Panc1 (cell line): Measurements from ENCODE around the gene PON2. TPM values are rescaled to one million over a fixed set of nuclear protein-coding genes. Genes with fewer than 3 reads are reported as not detected.

Experiments
- ATAC-seq: fragments of 200-7000 bp; cut with Tn5 transposase; 2 replicates; pipeline ENCODE4 v1.9.1; 2020; ENCODE audit warnings: mild to moderate bottlenecking, moderate library complexity
- BruUV-seq: library from RNA; stranded (reverse); fragments of 400-500 nt; replicated peaks from 2 replicates; lab custom pipeline; 2021; lab: Mats Ljungman, UMichigan
- CTCF ChIA-PET: fragments of 300-600 bp; sonication (Branson Sonifier 250); formaldehyde crosslinking; loops from one replicate; lab custom pipeline; 2022; ENCODE audit warnings: antibody characterized with exemption; lab: Charles Lee
- POLR2A ChIA-PET: fragments of 300-600 bp; sonication (Branson Sonifier 250); formaldehyde crosslinking; loops from one replicate; lab custom pipeline; 2022; ENCODE audit warnings: antibody characterized with exemption; lab: Charles Lee
- DNase-seq: peaks from one replicate; pipeline ENCODE4 v3.0.0-alpha.2; 2010; ENCODE audit warnings: low read depth, low spot score
- H3K27ac ChIP-seq: 2 replicates; pipeline ENCODE4 v1.5.1; 2011; ENCODE audit warnings: mild to moderate bottlenecking, low read length, inconsistent platforms
- H3K27me3 ChIP-seq: fragments of 200-500 bp; sonication (Bioruptor generic); 2 replicates; pipeline ENCODE4 v1.6.0; 2014; ENCODE audit warnings: low read length, inconsistent platforms; ENCODE audit not compliant: control insufficient read depth, insufficient read depth
- H3K36me3 ChIP-seq: fragments of 200-500 bp; sonication (Bioruptor generic); 2 replicates; pipeline ENCODE4 v1.5.1; 2014; ENCODE audit warnings: inconsistent platforms, mild to moderate bottlenecking, low read length, moderate library complexity; ENCODE audit not compliant: control insufficient read depth, insufficient read depth
- H3K4me1 ChIP-seq: 2 replicates; pipeline ENCODE4 v1.5.1; 2011; ENCODE audit warnings: inconsistent platforms, mild to moderate bottlenecking, low read length, moderate library complexity; ENCODE audit not compliant: control insufficient read depth, insufficient read depth
- H3K4me3 ChIP-seq, 2 experiments: 2 replicates each; pipeline ENCODE4 v1.5.1; 2011 to 2012; ENCODE audit warnings: low read depth in 2 of 2, low read length in 2 of 2, mild to moderate bottlenecking in 2 of 2, inconsistent platforms in 1 of 2, moderate library complexity in 1 of 2
- H3K9me3 ChIP-seq: fragments of 200-500 bp; sonication (Bioruptor generic); 2 replicates; pipeline ENCODE4 v1.5.1; 2014; ENCODE audit warnings: low read depth, mild to moderate bottlenecking, inconsistent platforms, low read length, moderate library complexity; ENCODE audit not compliant: control insufficient read depth, insufficient read depth
- CTCF ChIP-seq: fragments of 450-650 bp; IDR thresholded peaks from 2 replicates; pipeline ENCODE4 v1.5.1; 2017; ENCODE audit warnings: mild to moderate bottlenecking
- POLR2AphosphoS5 ChIP-seq: IDR thresholded peaks from 2 replicates; pipeline ENCODE4 v1.6.1; 2012; ENCODE audit warnings: mild to moderate bottlenecking, low read depth, low read length, moderate library complexity
- REST ChIP-seq, 2 experiments: IDR thresholded peaks; 2 replicates each; pipeline ENCODE4 v1.6.1; 2011 to 2012; ENCODE audit warnings: low read depth in 2 of 2, control low read depth in 1 of 2, low read length in 1 of 2, mild to moderate bottlenecking in 1 of 2, moderate library complexity in 1 of 2; ENCODE audit not compliant: insufficient read depth in 1 of 2
- SIN3A ChIP-seq: IDR thresholded peaks from 2 replicates; pipeline ENCODE4 v1.6.1; 2012; ENCODE audit warnings: low read depth, mild to moderate bottlenecking, low read length, moderate library complexity, borderline replicate concordance; ENCODE audit not compliant: insufficient read depth
- TCF7L2 ChIP-seq: IDR thresholded peaks from 2 replicates; pipeline ENCODE4 v1.6.1; 2011; ENCODE audit warnings: mild to moderate bottlenecking, low read depth, low read length, inconsistent platforms
- in situ Hi-C: cut with HindIII; loops from 2 replicates; pipeline ENCODE4 v1.10.0; 2016; ENCODE audit warnings: low sequenced_read_pairs, low pct_unique_long_range_greater_than_20kb
- intact Hi-C: fragments of 100-400 bp; cut with micrococcal nuclease; formaldehyde crosslinking; loops from one replicate; pipeline ENCODE4 v1.10.0; 2022; ENCODE audit not compliant: unreplicated experiment
- total RNA-seq: library from RNA; stranded (reverse); gene quantifications from one replicate; pipeline ENCODE4 v1.2.1, GENCODE V29; 2021; ENCODE audit not compliant: unreplicated experiment

Gene PON2
- total RNA-seq, 1 experiment from 2014 or later: 116 TPM

DNA sequence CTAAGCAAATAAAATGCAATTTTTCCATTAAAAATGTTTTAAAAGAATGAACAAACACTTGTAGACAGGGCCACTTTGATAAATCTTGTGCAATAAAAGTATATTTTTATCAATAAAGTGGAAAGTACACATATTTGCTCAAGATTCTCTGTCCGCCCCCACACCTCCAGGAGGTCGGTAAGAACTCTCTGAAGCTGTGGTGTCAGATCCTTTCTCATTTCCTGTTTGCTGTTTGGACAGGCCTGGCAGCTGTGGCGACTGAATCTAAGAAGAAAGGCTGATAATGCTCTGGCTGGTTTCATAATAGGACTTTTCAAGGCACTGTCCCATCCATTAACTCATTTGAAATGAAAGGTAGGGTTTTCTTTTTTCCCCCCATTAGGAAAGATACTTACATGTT, 35.6 kb upstream of the PON2 start:
- ATAC-seq: peak; percentile 58; the same call in 1 of the 2 replicates
- no peak overlapping the region for H3K27ac ChIP-seq
- no peaks in the 10 kb centered on the region for H3K36me3 ChIP-seq
- in situ Hi-C loops: no loop called here
- POLR2A ChIA-PET: interaction anchor here (0.6 kb wide), 1 partner anchor 37 kb away, joined by 3 read pairs; no protein-coding TSS in a partner anchor
- H3K27me3 ChIP-seq: no peaks in the 10 kb centered on the region
- no peaks in the 10 kb centered on the region for H3K4me1 ChIP-seq
- DNase-seq: no peak
- intact Hi-C loops: loop anchor here (10.0 kb wide), 1 partner anchor 206 kb away; no protein-coding TSS in a partner anchor
- CTCF ChIA-PET: no interaction called here
- BruUV-seq: no TSS peak
- peak overlapping the region in 1 of 2 experiments; percentile 4; a peak in 1 of 4 replicates for H3K4me3 ChIP-seq
- H3K9me3 ChIP-seq: no peaks in the 10 kb centered on the region
- TF ChIP-seq POLR2AphosphoS5 (no peak), SIN3A (no peak), TCF7L2 (no peak), CTCF (no peak)

DNA sequence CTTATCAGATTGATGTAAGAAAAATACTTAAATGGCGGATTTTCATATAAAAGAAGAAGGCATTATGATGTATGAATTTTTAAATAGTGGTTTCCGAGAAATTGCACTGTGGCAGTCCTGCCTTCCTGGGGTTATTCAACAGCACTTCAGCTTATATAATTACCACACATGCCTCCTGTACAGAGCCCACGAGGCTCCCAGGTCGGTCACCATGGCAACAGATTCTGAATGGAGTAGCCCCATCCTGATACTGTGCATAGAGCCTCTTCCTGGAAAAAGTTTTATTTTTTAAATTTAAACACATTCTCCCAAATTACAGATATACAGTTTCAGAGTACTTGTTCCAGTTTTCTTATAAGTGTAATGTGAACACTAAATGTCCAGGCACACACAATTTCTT, 35.0 kb upstream of the PON2 start:
- ATAC-seq (no peak), DNase-seq (no peak)
- Histone ChIP-seq H3K27me3 (no peaks in the 10 kb centered on the region), H3K36me3 (no peaks in the 10 kb centered on the region), H3K27ac (no peak overlapping the region), H3K4me1 (no peaks in the 10 kb centered on the region), H3K9me3 (no peaks in the 10 kb centered on the region), H3K4me3 (no peak overlapping the region)
- BruUV-seq: no TSS peak
- POLR2A ChIA-PET: interaction anchor here (0.6 kb wide), 1 partner anchor 38 kb away, joined by 3 read pairs; no protein-coding TSS in a partner anchor
- TF ChIP-seq SIN3A: no peak
- in situ Hi-C loops: no loop called here
- intact Hi-C loops: loop anchor here (10.0 kb wide), 1 partner anchor 205 kb away; no protein-coding TSS in a partner anchor
- CTCF ChIA-PET: no interaction called here

- in situ Hi-C loops (no loop called here), intact Hi-C loops (no loop called here)
- BruUV-seq: no TSS peak
- POLR2A ChIA-PET: no interaction called here
- Histone ChIP-seq H3K4me3 (no peak overlapping the region), H3K27ac (no peak overlapping the region), H3K36me3 (no peaks in the 10 kb centered on the region), H3K4me1 (no peaks in the 10 kb centered on the region), H3K27me3 (no peaks in the 10 kb centered on the region), H3K9me3 (no peaks in the 10 kb centered on the region)
- DNase-seq (no peak), ATAC-seq (no peak)
- CTCF ChIA-PET: no interaction called here
- no peak for TF ChIP-seq SIN3A
- no peak for TF ChIP-seq CTCF
- no peak for TF ChIP-seq POLR2AphosphoS5
- no peak for TF ChIP-seq TCF7L2
- no peak for TF ChIP-seq REST (IDR thresholded peaks at IDR 0.05; ENCODE audit: insufficient read depth in 1 of 2, low read depth in 2 of 2, low read length in 1 of 2)
These were observed 34.4 kb upstream of the PON2 start for GRCh38 chr7:95469187-95469586.
